ENCODE measurements around the gene ALOX15. TPM values are rescaled to one million over a fixed set of nuclear protein-coding genes. Genes with fewer than 3 reads are reported as not detected.

ALOX15 gene
- total and polyA plus RNA-seq, 8 donors: 0.15 to 4.8 (median 3.4) TPM

DNA sequence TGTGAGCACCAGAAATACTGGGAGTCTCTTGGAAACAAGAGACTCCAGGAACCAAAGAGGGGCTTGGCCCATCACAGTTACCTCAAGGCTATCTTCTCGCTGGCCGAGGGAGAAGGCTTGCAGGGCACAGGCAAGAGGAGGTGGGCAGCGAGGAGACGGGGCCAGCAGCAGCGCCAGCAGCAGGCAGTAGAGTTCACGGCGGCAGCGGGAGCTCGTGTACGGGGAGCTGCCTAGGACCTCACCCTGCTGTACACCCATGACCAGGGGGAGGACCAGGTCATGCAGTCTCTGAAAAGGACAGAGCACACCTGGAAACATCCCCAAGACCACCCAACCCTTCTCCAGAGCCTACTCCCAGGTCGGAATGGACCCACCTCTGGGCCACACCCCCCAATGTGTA is 31.7 kb upstream of the ALOX15 start:
- H3K27ac ChIP-seq: no peak overlapping the region
- TF ChIP-seq, protein P1, sequence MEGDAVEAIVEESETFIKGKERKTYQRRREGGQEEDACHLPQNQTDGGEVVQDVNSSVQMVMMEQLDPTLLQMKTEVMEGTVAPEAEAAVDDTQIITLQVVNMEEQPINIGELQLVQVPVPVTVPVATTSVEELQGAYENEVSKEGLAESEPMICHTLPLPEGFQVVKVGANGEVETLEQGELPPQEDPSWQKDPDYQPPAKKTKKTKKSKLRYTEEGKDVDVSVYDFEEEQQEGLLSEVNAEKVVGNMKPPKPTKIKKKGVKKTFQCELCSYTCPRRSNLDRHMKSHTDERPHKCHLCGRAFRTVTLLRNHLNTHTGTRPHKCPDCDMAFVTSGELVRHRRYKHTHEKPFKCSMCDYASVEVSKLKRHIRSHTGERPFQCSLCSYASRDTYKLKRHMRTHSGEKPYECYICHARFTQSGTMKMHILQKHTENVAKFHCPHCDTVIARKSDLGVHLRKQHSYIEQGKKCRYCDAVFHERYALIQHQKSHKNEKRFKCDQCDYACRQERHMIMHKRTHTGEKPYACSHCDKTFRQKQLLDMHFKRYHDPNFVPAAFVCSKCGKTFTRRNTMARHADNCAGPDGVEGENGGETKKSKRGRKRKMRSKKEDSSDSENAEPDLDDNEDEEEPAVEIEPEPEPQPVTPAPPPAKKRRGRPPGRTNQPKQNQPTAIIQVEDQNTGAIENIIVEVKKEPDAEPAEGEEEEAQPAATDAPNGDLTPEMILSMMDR (IDR thresholded peaks at IDR 0.05): no peak
- ATAC-seq (no peak), DNase-seq (peak in 1 of 4 donors; percentile 47)
- H3K36me3 ChIP-seq: peaks cover 0 to 75% of the 10 kb centered on the region in 2 donors
- no peak overlapping the region for H3K4me3 ChIP-seq
- H3K9me3 ChIP-seq: no peaks in the 10 kb centered on the region
- H3K4me1 ChIP-seq: peaks cover under 1 to 2% of the 10 kb centered on the region in 2 donors
- no peaks in the 10 kb centered on the region for H3K27me3 ChIP-seq
- intact Hi-C loops (cut with DNase I): no loop called here

DNA sequence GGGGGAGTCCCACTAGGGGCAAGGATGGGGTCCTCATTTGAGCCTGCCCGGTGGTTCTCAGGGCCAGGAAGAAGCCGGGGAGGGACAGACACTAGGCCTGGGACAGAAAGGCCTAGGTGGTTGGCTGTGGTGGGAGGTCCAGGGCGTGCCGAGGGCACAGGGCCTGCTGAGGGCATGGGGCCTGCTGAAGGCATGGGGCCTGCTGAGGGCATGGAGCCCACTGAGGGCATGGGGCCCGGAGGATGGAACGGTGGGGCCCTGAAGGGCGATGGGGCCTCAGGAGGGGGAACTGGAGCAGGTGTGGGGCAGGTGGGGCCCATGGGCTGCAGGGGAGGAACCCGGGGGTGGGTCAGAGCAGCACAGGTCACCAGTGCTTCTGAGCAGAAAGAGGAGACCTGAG is 31.3 kb upstream of the ALOX15 start:
- H3K36me3 ChIP-seq: peaks cover 0 to 71% of the 10 kb centered on the region in 2 donors
- H3K9me3 ChIP-seq: no peaks in the 10 kb centered on the region
- TF ChIP-seq, protein P1 (IDR thresholded peaks at IDR 0.05): no peak
- no peaks in the 10 kb centered on the region for H3K27me3 ChIP-seq
- intact Hi-C loops (cut with DNase I): no loop called here
- no peak for ATAC-seq
- H3K27ac ChIP-seq: no peak overlapping the region
- no peak overlapping the region for H3K4me3 ChIP-seq
- DNase-seq: peak in 1 of 4 donors; percentile 68
- H3K4me1 ChIP-seq: no peaks in the 10 kb centered on the region

DNA sequence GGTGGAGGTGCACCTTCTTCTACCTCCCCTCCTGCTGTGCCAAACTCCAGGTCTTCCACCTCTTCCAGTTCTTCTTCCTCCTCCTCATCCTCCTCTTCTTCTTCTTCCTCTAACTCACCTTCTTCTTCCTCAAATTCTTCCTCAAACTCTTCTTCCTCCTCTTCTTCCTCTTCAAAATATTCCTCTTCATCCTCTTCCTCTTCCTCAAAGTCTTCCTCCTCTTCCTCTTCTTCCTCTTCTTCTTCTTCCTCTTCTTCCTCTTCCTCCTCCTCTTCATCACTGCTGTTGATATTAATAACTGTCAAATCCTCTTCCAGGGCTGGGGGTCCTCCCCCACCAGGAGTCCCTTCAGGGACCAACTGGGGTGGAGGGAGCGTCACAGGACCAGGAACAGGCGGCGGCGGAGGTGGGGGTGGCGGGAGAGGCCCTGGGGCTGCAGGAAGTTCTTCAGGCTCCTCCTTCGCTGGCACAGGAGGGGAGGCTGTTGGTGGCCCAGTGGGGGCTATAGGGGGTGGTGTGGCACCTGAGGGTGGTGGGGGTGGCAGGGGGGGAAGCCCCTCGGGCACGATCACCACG is 30.7 kb upstream of the ALOX15 start:
- intact Hi-C loops (cut with DNase I): no loop called here
- DNase-seq (no peak), ATAC-seq (no peak)
- Histone ChIP-seq H3K4me1 (no peaks in the 10 kb centered on the region), H3K36me3 (peaks cover 0 to 65% of the 10 kb centered on the region in 2 donors), H3K9me3 (no peaks in the 10 kb centered on the region), H3K4me3 (no peak overlapping the region), H3K27me3 (no peaks in the 10 kb centered on the region), H3K27ac (no peak overlapping the region)
- TF ChIP-seq, protein P1 (IDR thresholded peaks at IDR 0.05): no peak

DNA sequence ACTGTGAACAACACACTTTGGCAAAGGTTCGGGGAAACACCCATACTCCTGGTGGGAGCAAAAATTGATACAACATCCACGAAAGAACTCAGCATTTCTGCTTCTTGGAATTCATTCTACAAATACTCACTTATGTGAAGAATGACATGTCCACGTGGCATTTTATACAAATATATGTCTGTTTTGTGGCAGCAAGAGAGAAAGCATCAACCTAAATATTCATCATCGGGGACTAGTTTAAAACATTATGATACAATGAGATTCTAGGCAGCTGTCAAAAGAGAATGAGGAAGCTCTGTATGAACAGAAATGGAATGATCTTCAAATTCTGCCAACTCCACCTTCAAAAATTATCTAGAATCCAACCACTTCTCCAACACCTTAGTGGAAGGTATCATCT is 25.7 kb upstream of the ALOX15 start:
- Histone ChIP-seq H3K27me3 (peaks cover 0 to 19% of the 10 kb centered on the region in 2 donors), H3K4me3 (no peak overlapping the region), H3K27ac (no peak overlapping the region), H3K36me3 (peaks cover 0 to 15% of the 10 kb centered on the region in 2 donors), H3K9me3 (no peaks in the 10 kb centered on the region), H3K4me1 (no peaks in the 10 kb centered on the region)
- DNase-seq (no peak), ATAC-seq (no peak)
- intact Hi-C loops (cut with DNase I): no loop called here
- TF ChIP-seq, protein P1 (IDR thresholded peaks at IDR 0.05): no peak

DNA sequence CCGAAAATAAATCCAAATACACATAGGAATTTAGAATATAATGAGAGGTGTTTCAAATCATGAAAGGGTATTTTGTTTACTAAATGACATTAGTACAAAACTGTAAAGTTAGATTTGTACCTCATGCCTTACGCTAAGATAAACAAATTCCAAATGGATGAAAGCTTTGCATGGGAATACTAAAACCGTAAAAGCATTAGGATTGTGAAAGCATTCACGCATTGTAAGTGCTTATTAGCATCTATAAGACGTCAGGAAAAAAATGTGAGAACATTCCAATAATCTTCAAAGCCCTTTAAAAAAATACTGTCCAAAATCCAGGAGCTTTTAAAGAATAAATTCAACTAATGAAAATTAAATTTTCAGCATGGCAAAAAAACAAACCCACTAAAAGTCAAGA is 24.8 kb upstream of the ALOX15 start:
- H3K4me3 ChIP-seq: no peak overlapping the region
- TF ChIP-seq, protein P1 (IDR thresholded peaks at IDR 0.05): no peak
- H3K27ac ChIP-seq: no peak overlapping the region
- ATAC-seq (no peak), DNase-seq (no peak)
- intact Hi-C loops (cut with DNase I): no loop called here
- H3K4me1 ChIP-seq: no peaks in the 10 kb centered on the region
- H3K36me3 ChIP-seq: peaks cover 0 to 6% of the 10 kb centered on the region in 2 donors
- peaks cover 0 to 19% of the 10 kb centered on the region in 2 donors for H3K27me3 ChIP-seq
- no peaks in the 10 kb centered on the region for H3K9me3 ChIP-seq
